Osteoblast (primary cell): ENCODE results near the gene SH3BP2. TPM values are rescaled to one million over a fixed set of nuclear protein-coding genes. Genes with fewer than 3 reads are reported as not detected.

Experiments
- DNase-seq: peaks from one replicate; pipeline ENCODE4 v3.0.0; 2011; ENCODE audit warnings: low spot score, mixed read lengths; ENCODE audit not compliant: insufficient read length; ENCODE audit errors: missing footprints
- H2AFZ ChIP-seq: 2 replicates; pipeline ENCODE4 v1.6.0; 2011; ENCODE audit warnings: mild to moderate bottlenecking, low read length
- H3K27ac ChIP-seq: 2 replicates; pipeline ENCODE4 v1.5.1; 2011; ENCODE audit warnings: mild to moderate bottlenecking, low read depth, low read length, moderate library complexity
- H3K27me3 ChIP-seq: 2 replicates; pipeline ENCODE4 v1.6.0; 2012; ENCODE audit warnings: mild to moderate bottlenecking, control low read depth, inconsistent platforms, low read length, moderate library complexity; ENCODE audit not compliant: insufficient read depth
- H3K36me3 ChIP-seq: 2 replicates; pipeline ENCODE4 v1.5.1; 2011; ENCODE audit warnings: mild to moderate bottlenecking, low read length, control low read depth, moderate library complexity; ENCODE audit not compliant: insufficient read depth
- H3K4me1 ChIP-seq: 2 replicates; pipeline ENCODE4 v1.5.1; 2011; ENCODE audit warnings: mild to moderate bottlenecking, low read length, control low read depth, moderate library complexity; ENCODE audit not compliant: insufficient read depth
- H3K4me2 ChIP-seq: 2 replicates; pipeline ENCODE4 v1.6.0; 2011; ENCODE audit warnings: mild to moderate bottlenecking, low read length; ENCODE audit not compliant: insufficient read depth
- H3K4me3 ChIP-seq: fragments of 200-600 bp; sonication (generic); 3 replicates; pipeline ENCODE4 v1.5.1; 2012; ENCODE audit warnings: mild to moderate bottlenecking, low read length, inconsistent platforms; ENCODE audit not compliant: insufficient read depth
- H3K79me2 ChIP-seq: 2 replicates; pipeline ENCODE4 v1.6.0; 2012; ENCODE audit warnings: mild to moderate bottlenecking, low read length, control low read depth, inconsistent platforms; ENCODE audit not compliant: insufficient read depth
- H3K9me3 ChIP-seq: 2 replicates; pipeline ENCODE4 v1.5.1; 2011; ENCODE audit warnings: low read depth, low read length, control low read depth
- H4K20me1 ChIP-seq: 2 replicates; pipeline ENCODE4 v1.6.0; 2012; ENCODE audit warnings: mild to moderate bottlenecking, low read length, control low read depth; ENCODE audit not compliant: insufficient read depth
- CTCF ChIP-seq: IDR thresholded peaks from 2 replicates; pipeline ENCODE4 v1.5.1; 2011; ENCODE audit warnings: mild to moderate bottlenecking, low read depth, low read length, moderate library complexity; ENCODE audit errors: extremely low read depth
- total RNA-seq: library from RNA; depleted of rRNA; stranded (reverse); fragments of >200 nt; gene quantifications from 2 replicates; pipeline ENCODE4 v1.2.3, GENCODE V29; 2012

SH3BP2 gene
- total RNA-seq, 1 donor: 26.4 TPM

GRCh38 chr4:2792396-2792710 is 532 bp upstream of the SH3BP2 start:
- peak; percentile 70 for DNase-seq
- Histone ChIP-seq H2AFZ (no peak overlapping the region), H3K9me3 (no peaks in the 10 kb centered on the region), H3K36me3 (peaks cover 5% of the 10 kb centered on the region), H3K79me2 (peaks cover 35% of the 10 kb centered on the region), H3K27me3 (no peaks in the 10 kb centered on the region), H4K20me1 (no peaks in the 10 kb centered on the region), H3K4me2 (no peak overlapping the region), H3K4me1 (peaks cover 33% of the 10 kb centered on the region), H3K4me3 (no peak overlapping the region), H3K27ac (no peak overlapping the region)
- no peak for TF ChIP-seq CTCF

DNA sequence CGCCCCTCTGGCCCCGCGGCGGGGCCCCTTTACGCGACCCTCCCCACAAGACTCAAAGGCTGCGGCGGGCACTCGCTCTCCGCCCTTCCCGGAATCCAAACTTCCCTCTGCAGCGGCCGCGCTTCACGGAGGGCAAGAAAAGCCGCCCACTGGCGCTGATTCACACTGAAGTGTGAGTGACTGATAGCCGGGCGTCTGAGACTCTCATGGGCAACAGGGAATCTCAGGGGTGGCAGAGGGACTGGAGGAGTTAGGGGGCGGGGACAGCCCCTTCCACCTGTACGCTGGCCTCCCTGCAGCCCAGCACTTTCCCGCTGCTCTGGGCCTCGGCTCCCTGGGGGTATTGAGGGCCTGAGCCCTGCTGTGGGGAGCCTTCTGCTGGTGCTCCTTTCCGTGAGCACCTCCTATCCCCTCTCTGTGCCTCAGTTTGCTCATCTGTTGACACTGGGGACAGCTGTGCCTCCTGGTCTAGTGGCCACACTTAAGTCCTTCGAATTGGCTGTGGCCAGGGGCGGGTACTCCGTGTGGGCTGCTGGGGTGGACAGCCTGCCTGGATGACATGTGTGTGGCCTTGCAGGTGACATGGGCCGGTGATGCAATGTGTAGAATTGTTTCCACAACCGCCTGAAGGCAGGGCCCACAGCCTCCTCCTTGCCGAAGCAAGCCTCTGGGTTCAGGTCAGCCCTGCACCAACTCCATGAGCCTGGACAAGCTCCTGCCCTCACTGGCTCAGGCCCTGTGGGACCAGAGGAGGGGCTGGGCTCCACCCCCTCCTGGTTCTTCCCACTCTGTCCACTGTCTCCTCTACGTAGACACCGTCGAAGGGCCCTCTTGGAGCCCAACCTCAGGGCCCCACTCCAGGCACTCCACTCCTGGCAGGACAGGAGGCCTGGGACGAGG is 951 bp downstream of the SH3BP2 start:
- peak; percentile 97 for DNase-seq
- Histone ChIP-seq H2AFZ (peak overlapping the region; percentile 67), H3K4me1 (peaks cover 33% of the 10 kb centered on the region), H3K36me3 (peaks cover 5% of the 10 kb centered on the region), H3K4me3 (peak overlapping the region; percentile 75), H3K79me2 (peaks cover 49% of the 10 kb centered on the region), H3K27ac (peak overlapping the region; percentile 82), H3K9me3 (no peaks in the 10 kb centered on the region), H3K27me3 (no peaks in the 10 kb centered on the region), H4K20me1 (no peaks in the 10 kb centered on the region), H3K4me2 (peak overlapping the region; percentile 78)
- TF ChIP-seq CTCF: no peak

- H3K27ac ChIP-seq: peak overlapping the region; percentile 82
These were observed 1.8 kb downstream of the SH3BP2 start for GRCh38 chr4:2794486-2795299.

More at GRCh38 chr4:2794486-2795299, 1.8 kb downstream of the SH3BP2 start:
- Histone ChIP-seq H3K4me1 (peaks cover 33% of the 10 kb centered on the region), H3K27me3 (no peaks in the 10 kb centered on the region), H2AFZ (peak overlapping the region; percentile 67), H3K4me2 (peak overlapping the region; percentile 78), H4K20me1 (no peaks in the 10 kb centered on the region), H3K79me2 (peaks cover 58% of the 10 kb centered on the region), H3K4me3 (peak overlapping the region; percentile 75), H3K36me3 (peaks cover 5% of the 10 kb centered on the region), H3K9me3 (no peaks in the 10 kb centered on the region)
- no peak for TF ChIP-seq CTCF
- peak; percentile 97 for DNase-seq
